BJ (cell line): ENCODE results near the gene MOV10L1. TPM values are rescaled to one million over a fixed set of nuclear protein-coding genes. Genes with fewer than 3 reads are reported as not detected.

Source experiments
- CTCF ChIA-PET: fragments of 350-600 bp; formaldehyde crosslinking; extraction: SDS; loops from one replicate; lab custom pipeline; 2021; ENCODE audit warnings: antibody characterized with exemption, inconsistent platforms; lab: Yijun Ruan, JAX
- POLR2A ChIA-PET: fragments of 300-600 bp; sonication (Branson Sonifier 250); formaldehyde crosslinking; extraction: SDS; loops from one replicate; lab custom pipeline; 2021; ENCODE audit warnings: antibody characterized with exemption; lab: Charles Lee
- DNase-seq: peaks from one replicate; pipeline ENCODE4 v3.0.0-alpha.2; 2011; ENCODE audit warnings: low read depth
- H3K27me3 ChIP-seq: 2 replicates; pipeline ENCODE4 v1.6.0; 2011; ENCODE audit warnings: low read length; ENCODE audit not compliant: control insufficient read depth, insufficient read depth
- H3K36me3 ChIP-seq: 2 replicates; pipeline ENCODE4 v1.5.1; 2011; ENCODE audit warnings: low read length; ENCODE audit not compliant: control insufficient read depth, insufficient read depth
- H3K4me3 ChIP-seq: 2 replicates; pipeline ENCODE4 v1.5.1; 2011; ENCODE audit warnings: low read depth, mild to moderate bottlenecking, control low read depth, low read length
- polyA plus RNA-seq: library from polyadenylated mRNA; depleted of rRNA; stranded (reverse); fragments of >200 nt; gene quantifications from 2 replicates; pipeline ENCODE4 v1.2.3, GENCODE V29; 2011
- TF ChIP-seq, protein P1 (sequence below): IDR thresholded peaks from 2 replicates; pipeline ENCODE4 v1.5.1; 2011; ENCODE audit warnings: low read depth, mild to moderate bottlenecking, control low read depth, inconsistent platforms, low read length, moderate library complexity; ENCODE audit not compliant: insufficient read depth

The MOV10L1 gene
- polyA plus RNA-seq, 1 experiment: 6.6 TPM

DNA sequence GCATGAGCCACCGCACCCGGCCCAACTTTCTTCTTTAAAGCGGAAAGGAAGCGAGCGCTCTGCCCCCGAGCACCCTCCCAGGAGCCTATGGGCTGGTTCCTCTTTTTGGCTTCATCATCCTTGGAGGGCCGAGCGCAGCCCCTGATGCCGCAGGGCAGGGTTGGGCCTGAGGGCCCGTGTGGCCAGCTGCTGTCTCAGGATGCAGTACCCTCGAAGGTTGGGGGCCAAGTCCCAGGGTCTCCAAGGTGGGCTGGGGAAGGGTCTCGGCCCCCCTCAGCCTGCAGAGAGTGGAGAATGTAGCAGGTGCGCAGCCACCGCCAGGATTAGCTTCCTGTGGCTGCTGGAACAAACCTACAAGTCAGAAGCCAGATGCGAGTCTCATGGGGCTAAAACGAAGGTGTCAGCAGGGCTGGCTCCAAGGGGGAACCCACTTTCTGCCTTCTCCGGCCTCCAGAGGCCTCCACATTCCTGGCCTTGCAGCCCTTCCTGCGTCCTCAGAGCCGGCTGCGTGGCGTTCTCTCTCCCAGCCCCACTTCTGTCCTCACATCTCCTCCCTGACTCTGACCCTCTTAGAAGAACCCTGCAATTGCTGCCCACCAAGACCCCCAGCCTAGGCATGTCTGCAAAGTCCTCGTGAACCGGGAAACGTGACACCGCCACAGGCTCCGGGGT is 83.6 kb downstream of the MOV10L1 start:
- CTCF ChIA-PET: no interaction called here
- Histone ChIP-seq H3K4me3 (no peak overlapping the region), H3K27me3 (no peaks in the 10 kb centered on the region), H3K36me3 (no peaks in the 10 kb centered on the region)
- POLR2A ChIA-PET: no interaction called here
- DNase-seq: no peak
- TF ChIP-seq, protein P1, sequence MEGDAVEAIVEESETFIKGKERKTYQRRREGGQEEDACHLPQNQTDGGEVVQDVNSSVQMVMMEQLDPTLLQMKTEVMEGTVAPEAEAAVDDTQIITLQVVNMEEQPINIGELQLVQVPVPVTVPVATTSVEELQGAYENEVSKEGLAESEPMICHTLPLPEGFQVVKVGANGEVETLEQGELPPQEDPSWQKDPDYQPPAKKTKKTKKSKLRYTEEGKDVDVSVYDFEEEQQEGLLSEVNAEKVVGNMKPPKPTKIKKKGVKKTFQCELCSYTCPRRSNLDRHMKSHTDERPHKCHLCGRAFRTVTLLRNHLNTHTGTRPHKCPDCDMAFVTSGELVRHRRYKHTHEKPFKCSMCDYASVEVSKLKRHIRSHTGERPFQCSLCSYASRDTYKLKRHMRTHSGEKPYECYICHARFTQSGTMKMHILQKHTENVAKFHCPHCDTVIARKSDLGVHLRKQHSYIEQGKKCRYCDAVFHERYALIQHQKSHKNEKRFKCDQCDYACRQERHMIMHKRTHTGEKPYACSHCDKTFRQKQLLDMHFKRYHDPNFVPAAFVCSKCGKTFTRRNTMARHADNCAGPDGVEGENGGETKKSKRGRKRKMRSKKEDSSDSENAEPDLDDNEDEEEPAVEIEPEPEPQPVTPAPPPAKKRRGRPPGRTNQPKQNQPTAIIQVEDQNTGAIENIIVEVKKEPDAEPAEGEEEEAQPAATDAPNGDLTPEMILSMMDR: no peak

DNA sequence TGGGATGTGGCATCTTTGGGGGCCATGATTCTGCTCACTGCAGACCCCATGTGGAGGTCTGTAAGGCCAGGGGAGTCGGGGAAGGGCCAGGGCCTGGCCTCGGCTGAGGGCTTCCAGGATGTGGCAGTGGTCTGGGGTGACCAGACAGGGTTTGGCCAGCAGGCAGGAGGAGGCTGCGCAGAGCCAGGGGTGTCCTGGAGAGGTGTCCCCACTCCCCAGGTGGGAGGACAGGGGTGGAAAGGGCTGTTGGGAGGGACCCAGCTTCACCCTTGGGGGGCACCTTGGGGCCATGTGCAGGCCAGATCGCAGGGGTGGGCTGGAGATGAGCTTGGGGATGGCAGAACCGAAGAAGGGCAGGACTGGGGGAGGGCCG is 84.2 kb downstream of the MOV10L1 start:
- CTCF ChIA-PET: no interaction called here
- no peak for DNase-seq
- H3K4me3 ChIP-seq: no peak overlapping the region
- POLR2A ChIA-PET: no interaction called here
- no peaks in the 10 kb centered on the region for H3K36me3 ChIP-seq
- no peaks in the 10 kb centered on the region for H3K27me3 ChIP-seq
- TF ChIP-seq, protein P1: no peak

DNA sequence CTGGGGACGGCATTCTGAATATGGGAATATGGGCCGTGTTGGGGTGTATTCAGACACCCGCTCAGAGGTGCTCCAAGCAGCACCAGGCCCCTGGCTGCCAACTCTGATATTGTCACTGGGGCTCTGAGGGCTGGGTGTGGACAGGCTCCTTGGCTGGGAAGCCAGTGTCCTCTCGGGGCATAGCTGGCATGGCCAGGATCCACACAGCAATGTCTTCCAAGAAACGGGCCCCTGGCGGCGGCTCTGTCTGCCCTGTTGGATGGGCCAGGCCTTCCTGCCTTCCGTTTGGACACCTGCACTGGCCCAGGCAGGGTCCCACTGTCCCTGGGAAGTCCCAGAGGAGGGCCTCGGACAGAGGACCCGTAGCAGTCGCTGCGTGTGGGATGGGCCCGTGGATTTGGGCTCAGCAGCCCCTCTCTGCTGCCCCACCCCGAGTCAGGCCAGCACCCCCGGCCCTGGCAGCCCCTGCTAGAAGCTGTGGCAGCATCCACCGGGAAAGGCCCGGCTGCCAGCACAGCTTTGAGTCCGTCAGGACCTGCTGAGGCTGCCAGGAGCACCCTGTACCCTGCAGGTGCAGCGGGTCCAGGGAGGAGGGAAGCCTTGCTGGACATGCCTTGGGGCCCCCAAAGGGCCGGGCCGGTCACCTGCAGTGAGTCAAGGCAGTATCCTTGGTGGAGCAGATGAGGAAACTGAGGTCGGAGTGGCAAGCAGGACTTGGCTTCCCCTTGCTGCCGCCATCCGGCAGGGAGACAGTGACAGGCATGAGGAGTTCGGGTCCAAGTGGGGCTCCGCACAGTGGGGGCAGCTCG is 84.8 kb downstream of the MOV10L1 start:
- Histone ChIP-seq H3K4me3 (no peak overlapping the region), H3K27me3 (no peaks in the 10 kb centered on the region), H3K36me3 (no peaks in the 10 kb centered on the region)
- ChIA-PET CTCF (no interaction called here), POLR2A (no interaction called here)
- TF ChIP-seq, protein P1: no peak
- no peak for DNase-seq

DNA sequence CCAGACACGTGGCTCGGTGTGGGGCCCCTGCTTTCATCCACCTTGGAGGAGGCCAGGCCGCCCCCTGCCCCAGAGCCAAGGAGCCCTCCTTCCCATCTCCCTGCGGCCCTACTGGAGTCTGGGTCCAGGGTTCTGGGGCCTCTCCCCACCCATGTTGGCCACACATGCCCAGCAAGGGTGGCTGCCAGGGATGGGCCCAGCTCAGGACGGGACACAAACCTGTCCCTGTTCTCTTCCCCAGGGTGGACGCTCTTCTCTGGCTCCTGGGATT is 85.3 kb downstream of the MOV10L1 start:
- TF ChIP-seq, protein P1: no peak
- POLR2A ChIA-PET: no interaction called here
- no peak overlapping the region for H3K4me3 ChIP-seq
- no peak for DNase-seq
- no peaks in the 10 kb centered on the region for H3K36me3 ChIP-seq
- no peaks in the 10 kb centered on the region for H3K27me3 ChIP-seq
- CTCF ChIA-PET: no interaction called here

DNA sequence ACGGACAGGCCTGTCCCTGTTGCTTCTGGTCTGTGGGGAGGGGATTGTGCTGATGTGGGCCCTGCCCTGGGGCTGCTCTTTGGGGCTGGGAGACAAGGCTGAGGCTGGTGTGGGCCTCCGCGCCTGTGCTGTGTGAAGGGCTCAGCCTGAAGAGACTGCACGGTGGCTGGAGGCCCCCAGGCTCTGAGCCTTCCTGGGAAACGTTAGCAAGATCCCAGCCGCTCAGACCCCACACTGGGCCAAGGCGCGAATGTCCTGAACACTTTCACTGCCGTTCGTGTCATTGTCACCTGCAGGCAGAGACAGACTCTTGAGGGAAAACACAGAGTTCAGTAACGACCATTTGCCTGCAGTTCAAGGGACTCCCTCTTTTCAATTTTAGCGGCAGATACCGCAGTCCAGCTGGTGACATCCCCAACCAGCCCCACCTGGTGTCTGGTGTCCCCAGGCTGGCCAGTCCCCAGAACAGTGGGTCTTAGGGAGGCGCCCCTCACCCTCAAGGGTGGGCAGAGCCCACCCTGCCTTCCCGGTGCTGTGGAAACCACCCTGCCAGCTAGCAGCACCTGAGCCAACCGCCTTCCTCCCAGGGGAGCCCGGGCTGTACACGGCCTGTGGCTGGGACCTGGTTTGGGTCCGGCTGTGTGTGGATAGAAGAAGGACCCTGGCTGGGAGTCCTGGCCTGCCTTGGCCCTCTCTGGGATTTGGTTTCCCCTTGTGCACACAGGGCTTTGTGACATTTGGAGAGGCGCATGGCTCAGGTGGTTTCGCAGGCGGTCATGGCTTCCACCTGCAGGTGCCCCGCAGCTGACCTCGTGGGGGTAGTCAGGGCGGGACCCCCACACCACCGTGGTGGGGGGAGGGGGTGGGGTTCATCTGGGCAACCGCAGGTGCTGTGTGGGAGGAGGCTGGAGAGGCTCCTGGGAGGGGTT is 86.4 kb downstream of the MOV10L1 start:
- no peak for DNase-seq
- POLR2A ChIA-PET: no interaction called here
- TF ChIP-seq, protein P1: no peak
- CTCF ChIA-PET: no interaction called here
- H3K4me3 ChIP-seq: no peak overlapping the region
- no peaks in the 10 kb centered on the region for H3K27me3 ChIP-seq
- H3K36me3 ChIP-seq: no peaks in the 10 kb centered on the region
